Activated naive CD4-positive, alpha-beta T cell (primary cell): ENCODE data around the gene LRRTM3.

Experiments
- DNase-seq, 4 experiments: peaks; one replicate each; lab custom pipeline; 2025; lab: John Stamatoyannopoulos, UW

LRRTM3 gene

DNA sequence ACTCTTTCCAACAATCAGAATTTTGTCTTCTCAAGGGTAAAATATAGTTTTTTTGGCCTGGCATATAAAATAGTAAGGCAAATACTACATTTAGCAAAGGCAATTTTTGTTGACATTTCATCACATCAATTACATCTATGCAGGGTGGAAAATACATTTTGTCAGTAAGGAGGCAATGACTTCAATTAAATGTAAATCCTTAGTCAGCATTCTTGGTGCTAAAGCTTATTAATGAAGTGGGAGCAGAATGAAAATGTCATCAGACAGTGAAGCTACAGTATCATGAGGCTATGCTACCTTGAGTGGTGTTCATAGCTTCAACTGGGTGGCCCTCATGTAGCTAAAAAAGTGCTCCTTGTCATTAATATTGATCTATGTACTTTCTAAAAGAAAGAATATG lies 8.9 kb downstream of the LRRTM3 start:
- no peak for DNase-seq

DNA sequence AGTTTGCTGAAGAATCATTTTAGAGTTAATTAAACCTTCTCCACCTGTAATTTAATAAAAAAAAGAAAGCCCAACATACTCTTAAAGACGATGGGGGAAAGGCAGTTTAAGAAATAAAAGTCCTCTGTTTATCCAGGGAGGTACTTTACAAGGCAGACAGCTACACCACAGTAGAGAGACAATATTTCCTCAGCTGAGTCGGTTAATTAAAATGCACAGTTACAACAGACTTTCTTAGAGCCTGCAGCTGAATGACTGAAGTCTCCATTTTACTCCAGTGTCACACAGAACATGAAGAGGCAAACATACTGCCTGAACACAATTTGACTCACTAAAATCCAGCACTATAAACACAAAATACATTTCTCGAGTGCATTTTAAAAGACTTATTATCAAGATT lies 15.1 kb downstream of the LRRTM3 start:
- DNase-seq: no peak

DNA sequence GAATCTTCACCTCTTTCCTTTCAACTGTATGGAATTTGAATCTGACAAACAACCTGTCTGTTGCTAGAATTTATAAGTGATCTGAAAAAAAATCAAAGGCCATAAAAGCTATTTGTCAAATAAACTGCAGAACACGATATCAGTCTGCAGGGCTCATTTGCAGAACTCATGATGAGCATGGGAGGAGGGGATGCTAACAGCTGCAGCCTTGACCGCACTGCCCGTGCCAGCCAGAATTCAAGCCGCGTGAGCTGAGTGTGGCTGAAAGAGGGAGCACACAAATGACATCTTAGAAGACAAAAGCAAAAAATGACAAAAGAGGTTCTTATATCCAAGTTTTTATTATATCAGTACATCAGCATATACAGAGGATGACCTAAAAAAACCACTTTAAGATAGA lies 15.7 kb downstream of the LRRTM3 start:
- DNase-seq: no peak

DNA sequence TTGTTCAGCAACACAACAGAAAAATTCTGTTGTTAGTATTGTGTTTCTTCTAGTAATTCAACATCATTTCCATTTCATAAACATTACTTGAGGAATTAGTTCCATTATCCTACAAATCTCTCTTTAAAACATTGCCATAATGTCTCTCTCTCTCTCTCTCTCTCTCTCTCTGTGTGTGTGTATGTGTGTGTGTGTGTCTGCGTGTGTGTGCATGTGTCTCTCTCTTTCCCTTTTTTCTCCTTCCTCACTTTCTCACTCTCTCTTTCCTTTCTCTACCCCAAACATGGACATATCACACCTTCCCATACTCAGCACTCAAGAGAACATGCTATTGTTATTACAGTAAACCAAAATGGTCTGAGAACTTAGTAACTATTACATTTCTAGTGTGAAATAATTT lies 16.6 kb downstream of the LRRTM3 start:
- DNase-seq: no peak

DNA sequence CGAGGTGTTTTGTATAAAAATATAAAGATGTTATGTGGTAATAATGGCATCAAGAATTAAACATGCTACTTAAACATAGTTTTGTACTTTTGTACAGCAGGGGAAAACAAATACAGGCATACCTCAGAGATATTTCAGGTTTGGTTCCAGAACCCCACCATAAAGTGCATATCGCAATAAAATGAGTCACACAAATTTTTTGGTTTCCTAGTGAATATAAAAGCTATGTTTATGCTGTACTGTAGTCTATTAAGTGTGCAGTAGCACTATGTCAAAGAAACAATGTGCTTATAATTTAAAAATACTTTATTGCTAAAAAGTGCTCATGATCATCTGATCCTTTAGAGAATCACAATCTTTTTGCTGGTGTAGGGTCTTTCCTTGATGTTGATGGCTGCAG lies 17.8 kb downstream of the LRRTM3 start:
- no peak for DNase-seq

DNA sequence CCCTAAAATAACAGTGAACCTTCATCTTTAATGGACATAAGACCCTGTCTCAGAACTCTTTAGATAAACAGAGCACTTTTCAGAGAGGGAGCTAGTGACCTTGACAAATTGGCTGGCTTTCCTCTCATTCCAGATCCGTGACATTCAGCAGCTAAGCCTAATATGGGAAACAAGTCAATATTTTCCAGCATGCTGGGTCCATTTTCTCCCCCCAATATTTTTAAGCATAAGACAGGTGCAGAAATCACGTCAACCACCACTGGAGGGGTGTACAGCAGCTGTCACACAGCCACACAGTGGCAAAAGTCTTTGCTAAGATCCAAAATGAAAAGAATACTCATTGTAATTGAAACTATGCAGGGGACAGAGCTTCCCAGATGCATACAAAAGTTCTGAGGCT lies 26.1 kb downstream of the LRRTM3 start:
- no peak for DNase-seq

DNA sequence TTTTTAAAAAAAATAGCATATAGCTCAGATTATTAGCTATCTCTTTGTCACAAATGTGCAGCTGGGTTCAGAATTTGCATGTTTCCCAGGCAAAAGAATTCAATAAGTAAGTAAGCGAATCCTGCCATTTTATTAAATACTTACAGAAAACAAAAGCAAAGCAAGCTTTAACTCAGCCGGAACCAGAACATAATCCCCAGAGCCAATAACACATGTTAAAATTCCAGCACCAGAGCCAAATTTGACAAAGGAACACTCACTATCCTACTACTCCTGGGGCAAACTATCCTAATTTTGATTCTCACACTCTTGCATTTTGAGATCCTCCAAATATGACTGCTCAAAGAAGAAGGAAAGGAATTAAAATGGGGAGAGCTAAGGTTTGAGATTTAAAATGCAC lies 32.6 kb downstream of the LRRTM3 start:
- no peak for DNase-seq

DNA sequence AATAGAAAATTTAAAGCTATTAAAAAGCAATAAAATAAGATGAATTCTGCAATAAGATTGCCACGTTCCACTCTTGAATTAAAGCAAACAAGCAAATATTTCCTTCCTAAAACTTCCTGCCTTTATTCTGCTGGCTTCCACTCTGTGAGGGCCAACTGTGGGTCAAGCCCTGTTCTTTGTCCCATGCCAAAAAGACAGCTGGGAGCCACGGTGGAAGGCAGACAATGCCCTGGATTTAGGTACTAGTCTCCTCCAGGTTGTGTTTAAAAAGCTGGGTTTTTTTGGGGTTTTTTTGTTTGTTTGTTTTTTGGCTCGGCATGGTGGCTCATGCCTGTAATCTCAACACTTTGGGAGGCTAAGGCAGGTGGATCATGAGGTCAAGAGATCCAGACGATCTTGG lies 39.1 kb downstream of the LRRTM3 start:
- DNase-seq: no peak

DNA sequence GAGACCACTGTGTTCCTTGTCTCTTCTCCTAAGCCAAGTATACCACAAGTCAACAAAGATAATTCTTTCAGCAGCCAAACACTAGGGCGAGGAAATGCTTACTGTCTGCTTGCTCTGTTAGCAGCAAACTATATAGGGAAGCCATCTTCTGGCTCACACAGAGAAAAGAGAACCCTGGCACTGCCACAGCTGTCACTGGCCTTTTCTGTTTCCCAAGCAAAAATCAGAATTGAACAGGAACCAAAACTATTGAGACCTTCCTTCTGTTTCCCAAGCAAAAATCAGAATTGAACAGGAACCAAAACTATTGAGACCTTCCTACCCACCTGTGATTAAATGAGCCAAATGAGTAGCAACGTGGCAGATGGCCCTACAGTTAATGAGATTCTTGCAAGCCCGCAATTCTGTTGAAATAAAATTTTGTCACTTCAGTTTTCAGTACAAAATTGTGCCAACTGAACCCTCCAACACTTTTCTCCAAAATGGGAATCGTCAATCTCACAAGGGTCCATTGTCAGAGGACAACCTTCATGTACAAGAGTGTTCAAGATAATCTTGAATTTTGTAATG lies 54.5 kb downstream of the LRRTM3 start:
- no peak for DNase-seq

DNA sequence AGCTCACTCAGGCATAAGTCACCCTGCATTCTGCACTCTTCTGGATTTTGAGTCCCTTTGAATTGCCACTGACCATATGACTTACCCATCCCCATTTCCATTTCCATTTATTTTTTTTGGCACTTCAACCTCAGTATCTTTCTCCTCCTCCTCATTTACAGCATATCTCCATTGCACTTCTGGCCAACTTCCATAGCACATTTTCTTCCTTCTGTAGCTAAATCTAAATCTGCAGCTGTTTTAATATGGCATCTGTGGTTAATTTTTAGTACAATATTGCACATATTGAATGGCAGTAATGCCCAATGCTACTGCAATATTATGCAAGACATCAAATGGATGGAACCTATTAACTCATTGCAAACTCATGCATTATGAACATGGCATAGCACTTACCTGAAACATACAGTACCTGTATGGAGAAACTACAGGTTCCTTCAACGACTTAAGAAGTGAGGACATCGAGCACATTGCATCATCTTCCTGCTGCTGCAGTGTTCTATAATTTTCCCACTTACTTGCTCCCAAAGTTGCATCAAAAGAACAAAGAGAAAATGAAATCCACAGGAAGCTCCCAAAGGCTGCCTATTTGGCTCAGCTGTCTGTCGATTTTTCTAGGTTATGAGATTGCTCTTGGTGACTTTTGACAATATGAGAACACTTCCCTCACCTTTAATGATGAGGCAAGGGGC lies 55.7 kb downstream of the LRRTM3 start:
- DNase-seq: no peak

DNA sequence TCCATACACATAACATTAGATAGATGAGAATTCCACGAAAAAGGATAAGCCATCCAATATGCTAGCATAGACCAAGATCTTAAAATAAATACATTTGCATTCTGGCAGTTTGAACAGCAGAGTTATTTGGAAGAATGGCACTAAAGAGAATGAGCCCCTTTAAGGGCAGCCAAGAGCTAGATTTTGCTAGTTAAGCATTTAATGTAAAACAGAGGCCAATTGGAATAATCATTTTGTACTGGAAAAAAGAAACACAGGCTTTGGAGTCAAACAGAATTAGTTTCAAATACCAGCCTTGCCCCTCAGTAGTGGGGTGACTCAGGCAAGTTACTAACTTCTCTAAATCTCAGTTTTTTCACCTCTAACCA lies 56.2 kb downstream of the LRRTM3 start:
- no peak for DNase-seq

DNA sequence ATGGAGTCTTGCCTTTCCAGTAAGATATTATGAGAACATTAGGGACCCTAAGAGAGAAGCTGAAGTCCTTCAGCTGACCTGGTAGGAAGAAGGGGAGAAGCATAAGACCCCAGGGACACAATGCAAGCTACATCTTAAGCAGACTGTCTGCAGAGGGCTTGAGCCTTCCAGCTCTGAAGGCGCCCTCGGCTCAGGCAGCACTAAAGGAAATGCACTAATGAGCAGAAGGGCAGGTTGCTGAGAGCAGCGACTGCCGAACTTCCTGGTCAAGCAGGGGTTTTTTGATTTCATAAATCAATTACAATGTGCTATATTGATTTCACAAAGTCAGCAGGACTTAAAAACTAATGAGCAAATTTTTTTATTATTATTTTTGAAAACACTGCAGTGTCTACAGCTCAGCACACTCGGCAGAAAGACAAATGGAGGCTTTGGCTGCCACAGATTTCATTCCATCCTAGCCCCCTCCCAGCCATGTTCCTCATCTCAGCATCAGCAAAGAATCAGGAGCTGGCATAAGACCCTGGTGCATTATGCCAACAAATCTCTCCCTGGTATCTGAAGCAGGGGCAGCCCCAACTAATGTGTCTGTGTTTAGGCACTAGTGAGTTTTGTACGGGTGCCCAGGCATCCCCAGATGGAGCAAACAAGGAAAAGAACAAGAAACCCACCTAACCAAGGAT lies 57.1 kb downstream of the LRRTM3 start:
- DNase-seq: no peak

DNA sequence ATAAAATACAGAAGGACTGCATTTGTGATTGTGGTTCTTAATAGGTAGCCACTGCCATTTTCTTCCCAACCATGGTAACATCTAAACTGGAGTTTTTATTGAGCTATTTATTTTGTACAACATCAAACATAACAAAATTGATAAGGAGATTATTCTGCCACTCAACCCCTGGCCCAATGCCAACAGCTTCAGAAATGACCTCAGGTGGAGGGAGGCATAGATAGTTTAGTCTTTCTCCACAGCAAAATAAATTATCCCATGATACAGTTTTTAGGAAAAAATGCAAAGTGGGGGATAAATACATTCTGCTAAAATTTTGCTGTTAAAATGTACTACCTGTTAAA lies 57.6 kb downstream of the LRRTM3 start:
- DNase-seq: no peak

DNA sequence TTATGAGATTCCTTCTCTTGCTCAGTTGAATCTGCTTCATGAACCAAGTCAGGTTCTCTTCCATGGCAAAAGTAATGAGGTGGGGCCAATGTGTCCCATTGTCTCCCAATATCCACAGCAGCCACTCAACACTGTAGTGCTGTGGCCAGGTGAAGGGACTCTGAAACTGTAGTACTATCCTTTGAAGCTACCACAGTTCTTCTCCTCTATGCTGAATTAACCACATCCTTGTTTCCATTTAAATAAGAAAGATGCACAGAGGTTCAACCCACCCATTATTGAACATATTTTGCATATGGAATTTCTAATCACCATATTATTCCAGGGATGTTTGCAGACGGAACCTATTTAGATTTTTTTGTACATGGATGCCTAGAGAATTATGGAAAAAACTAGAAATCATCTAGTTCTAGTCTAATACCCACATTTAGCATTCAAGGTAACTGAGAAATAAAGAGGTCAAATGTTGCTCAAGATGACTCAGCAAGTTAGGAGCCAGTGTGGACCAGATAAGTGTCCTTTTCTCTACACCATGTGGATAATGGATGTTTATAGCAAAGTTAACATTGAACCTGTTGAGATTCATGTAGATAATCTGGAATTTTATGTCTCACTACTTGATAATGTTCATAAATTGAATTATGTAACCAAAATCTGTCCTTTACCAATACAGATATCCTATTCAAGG lies 64.5 kb downstream of the LRRTM3 start:
- DNase-seq: no peak

DNA sequence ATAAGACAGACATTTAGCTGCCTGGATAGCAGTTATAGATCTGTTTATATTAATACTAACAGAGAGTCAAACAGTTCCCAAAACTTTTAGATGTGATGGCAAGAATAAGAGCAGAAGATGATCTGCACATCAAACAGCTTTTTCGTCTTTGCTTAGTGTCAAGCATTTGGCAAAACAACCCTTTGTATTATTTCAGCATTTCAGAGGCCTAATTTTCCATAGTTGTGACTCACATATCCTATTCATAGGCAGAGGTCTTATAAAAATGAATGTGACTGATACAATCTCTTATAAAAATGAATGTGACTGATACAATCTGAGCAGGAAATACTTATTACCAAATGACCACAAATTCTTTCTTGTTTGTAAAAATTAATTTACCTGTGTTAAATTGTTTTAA lies 71.2 kb downstream of the LRRTM3 start:
- no peak for DNase-seq

DNA sequence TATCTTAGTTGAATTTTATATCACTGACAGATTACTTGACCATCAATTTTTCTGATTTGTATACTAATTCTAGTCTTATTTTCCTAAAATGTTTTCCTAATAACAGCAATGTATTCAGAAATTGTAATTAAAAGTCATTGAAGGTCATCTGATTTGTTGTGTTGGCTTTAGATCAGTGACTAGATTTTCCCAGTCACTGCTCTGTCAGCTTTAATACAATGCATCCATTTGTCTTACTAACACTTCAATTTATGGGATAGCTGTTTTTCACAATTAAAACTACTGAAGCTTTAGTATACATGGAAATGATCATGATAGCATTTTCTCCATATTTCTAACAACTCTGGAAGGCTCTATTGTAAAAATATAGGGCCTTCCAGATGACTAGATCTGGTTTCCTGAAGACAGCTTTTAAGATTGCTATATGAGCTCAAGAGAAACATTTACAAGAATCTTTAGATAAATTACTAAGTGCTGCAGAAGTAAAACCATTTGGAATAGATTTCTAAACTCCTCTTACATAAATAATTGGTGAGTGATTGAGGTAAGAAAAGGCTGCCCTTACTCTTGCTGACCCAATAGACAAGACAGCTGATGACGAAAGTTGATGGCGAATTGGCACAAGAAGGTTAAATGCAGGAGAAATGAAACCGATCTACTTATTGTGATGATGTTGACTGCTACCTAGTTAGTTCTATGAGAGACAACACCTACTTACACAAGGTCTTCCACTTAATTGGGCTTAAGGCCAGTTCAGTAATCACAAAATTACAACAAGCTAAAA lies 74.1 kb downstream of the LRRTM3 start:
- DNase-seq: no peak

DNA sequence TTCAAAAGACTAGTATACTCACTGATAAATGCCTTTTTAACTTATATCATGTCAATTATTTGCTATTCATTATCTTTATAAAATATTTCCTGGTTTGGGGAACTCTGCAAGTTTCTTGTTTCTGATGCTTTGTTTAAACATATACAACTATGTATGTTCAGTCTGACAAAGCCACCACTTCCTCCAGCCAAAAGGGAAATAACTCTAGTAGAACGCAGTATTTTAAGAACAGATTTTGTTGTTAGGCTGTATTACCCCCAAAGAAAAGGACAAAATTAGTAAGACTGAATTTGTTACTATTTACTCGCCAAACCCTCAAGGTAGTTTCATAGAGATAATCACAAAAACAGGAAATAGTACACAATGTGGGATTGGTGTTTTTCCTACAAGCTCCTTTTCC lies 78.9 kb downstream of the LRRTM3 start:
- DNase-seq: no peak

DNA sequence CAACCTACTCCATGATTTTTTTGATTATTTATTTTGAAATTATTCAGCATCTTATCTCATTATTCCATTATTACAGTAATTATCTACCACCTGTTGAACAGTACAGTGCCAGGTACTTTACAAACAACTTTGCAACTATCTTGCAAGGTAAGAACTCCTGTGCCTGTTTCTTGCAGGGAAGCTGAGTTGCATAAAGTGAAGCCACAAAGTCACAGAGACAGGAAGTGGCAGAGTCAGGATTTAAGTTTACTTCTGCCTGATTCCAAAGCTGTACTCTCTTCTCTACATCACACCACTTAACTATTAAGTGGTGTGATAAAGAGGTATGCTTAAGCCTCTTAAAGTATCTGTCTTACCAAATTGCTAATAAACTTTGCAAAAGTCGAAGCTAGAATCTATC lies 80.1 kb downstream of the LRRTM3 start:
- no peak for DNase-seq

DNA sequence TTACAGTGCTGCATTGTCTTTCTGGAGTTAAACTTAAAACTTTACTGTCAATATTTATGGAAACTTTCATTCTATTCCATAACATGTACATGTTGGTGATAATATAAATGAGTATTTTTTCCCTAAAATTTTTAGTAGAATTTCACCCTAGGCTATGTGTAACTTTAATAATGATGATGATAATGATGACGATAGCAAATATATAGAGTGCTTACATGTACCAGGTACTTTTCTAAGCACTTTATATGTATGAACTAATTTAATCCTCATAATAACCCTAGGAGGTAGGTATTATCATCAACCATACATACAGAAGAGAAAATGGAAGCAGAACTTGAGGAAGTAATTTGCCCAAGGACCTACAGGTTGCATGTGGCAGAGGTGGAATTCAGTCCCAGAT lies 85.6 kb downstream of the LRRTM3 start:
- no peak for DNase-seq

DNA sequence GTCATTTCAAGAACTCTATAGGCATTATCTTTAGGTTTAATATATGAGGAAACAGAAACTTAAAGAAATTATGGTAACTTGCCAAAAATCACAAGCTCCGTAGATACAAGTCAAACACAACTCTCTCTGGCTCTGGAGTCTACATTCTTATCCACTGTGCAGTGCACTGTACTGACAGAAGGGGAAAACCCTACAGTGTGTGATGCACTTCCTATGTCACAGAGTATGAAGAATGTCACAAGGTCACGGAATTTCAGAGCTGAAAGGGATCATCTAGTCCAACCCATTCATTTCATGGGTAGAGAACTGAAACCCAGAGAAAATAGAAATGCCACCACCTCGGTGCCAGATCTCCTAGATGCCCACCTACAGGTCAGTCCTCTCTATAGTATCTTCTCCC lies 86.1 kb downstream of the LRRTM3 start:
- no peak for DNase-seq

DNA sequence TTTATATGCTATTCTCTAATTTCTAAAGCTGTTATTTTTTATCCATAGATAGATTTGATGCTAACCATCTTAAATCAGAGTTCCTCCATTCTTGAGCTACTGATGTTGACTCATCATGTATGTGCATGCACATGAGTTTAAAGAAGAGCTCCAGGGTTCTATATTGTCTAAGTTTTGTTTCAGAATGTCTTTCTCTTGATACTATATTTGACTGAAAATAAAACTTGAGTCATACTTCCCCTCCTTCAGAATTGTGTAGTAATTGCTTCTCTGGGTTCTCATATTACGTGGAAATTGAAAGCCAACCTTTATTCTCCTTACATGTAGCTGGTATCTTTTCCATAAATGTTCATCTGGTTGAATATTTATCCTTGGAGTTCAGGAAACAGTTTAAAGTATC lies 89.4 kb downstream of the LRRTM3 start:
- no peak for DNase-seq

DNA sequence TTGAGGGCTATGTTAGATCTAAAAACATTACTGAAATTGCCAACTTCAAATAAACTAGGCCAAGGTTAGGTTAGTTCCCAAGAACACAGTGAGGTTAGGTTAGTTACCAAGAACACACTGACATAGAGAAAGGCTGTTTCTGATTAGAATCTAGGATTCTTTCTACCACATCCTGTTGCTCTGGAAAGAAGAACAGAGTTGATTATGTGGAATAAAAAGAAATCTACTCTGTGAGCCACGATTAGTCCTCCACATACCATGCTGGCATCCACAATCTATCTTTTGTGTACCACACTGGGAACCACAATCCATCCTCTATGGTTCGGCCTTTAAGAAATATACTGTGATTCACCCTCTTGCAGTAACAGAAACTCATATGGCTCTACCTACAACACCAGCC lies 91.4 kb downstream of the LRRTM3 start:
- no peak for DNase-seq

DNA sequence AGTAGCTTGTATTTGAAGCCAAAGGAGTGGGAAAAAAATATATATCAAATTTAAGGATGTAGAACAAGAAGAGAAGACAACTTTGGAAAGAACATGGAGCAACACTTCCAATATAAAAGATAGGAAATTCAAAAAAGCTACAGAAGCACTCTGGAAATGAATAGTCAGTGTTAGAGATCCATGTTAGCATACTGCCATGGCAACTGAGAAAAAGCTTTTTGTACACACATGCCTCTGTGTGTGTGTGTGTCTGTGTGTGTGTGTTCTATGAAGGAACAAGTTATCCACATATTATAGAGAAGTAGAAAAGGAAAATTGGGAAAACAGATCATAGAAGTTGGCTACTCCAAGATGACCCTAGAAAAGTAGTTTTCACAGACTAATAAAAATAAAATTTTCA lies 96.3 kb downstream of the LRRTM3 start:
- no peak for DNase-seq
